K562 (cell line): ENCODE data around the gene TIGD7. TPM values are rescaled to one million over a fixed set of nuclear protein-coding genes. Genes with fewer than 3 reads are reported as not detected.

Experiments
- AFF1 ChIP-seq, 2 experiments: fragments of 450-650 bp; IDR thresholded peaks; 2 replicates each; pipeline ENCODE4 v1.6.1; 2018; ENCODE audit warnings: mild to moderate bottlenecking in 2 of 2, low read depth in 1 of 2; ENCODE audit not compliant: partially characterized antibody in 2 of 2
- ARHGAP35 ChIP-seq: fragments of 450-650 bp; IDR thresholded peaks from 2 replicates; pipeline ENCODE4 v1.6.1; 2018; ENCODE audit not compliant: partially characterized antibody
- C11orf30 ChIP-seq: fragments of 450-650 bp; IDR thresholded peaks from 2 replicates; pipeline ENCODE4 v1.6.1; 2016; ENCODE audit warnings: low read depth, mild to moderate bottlenecking
- CREM ChIP-seq: IDR thresholded peaks from 2 replicates; pipeline ENCODE4 v1.6.1; 2014; ENCODE audit warnings: antibody characterized with exemption, low read depth
- E2F6 ChIP-seq, 2 experiments: IDR thresholded peaks; 2 replicates each; pipeline ENCODE4 v1.6.1; 2011; ENCODE audit warnings: borderline replicate concordance in 1 of 2, control low read depth in 1 of 2, low read depth in 1 of 2, low read length in 1 of 2, mild to moderate bottlenecking in 1 of 2, mixed read lengths in 1 of 2, moderate library complexity in 1 of 2; ENCODE audit not compliant: insufficient read depth in 1 of 2, insufficient read length in 1 of 2, poor library complexity in 1 of 2, severe bottlenecking in 1 of 2; ENCODE audit errors: extremely low read depth in 1 of 2
- ESRRB ChIP-seq: fragments of 250-450 bp; sonication (Bioruptor Pico); IDR thresholded peaks from 2 replicates; pipeline ENCODE4 v1.5.0; 2020; ENCODE audit warnings: mild to moderate bottlenecking, moderate library complexity, borderline replicate concordance
- HDAC8 ChIP-seq: fragments of 450-650 bp; IDR thresholded peaks from 2 replicates; pipeline ENCODE4 v1.6.1; 2016; ENCODE audit warnings: mild to moderate bottlenecking, missing genetic modification characterization, moderate library complexity, missing compliant biosample characterization
- NR3C1 ChIP-seq: sonication (generic); formaldehyde crosslinking; IDR thresholded peaks from 2 replicates; pipeline ENCODE4 v1.8.1; 2022; ENCODE audit warnings: missing genetic modification reagents
- NRF1 ChIP-seq, 2 experiments: fragments of 450-650 bp; IDR thresholded peaks in 1 of 2; conservative IDR thresholded peaks in 1 of 2; 2 replicates each; pipeline ENCODE4 v1.6.1; 2014; ENCODE audit warnings: mild to moderate bottlenecking in 2 of 2
- PRPF4 ChIP-seq: fragments of 200-400 bp; formaldehyde crosslinking; IDR thresholded peaks from one replicate; pipeline ENCODE4 v1.6.1; 2017; ENCODE audit warnings: low read length, low read depth, mild to moderate bottlenecking; ENCODE audit not compliant: insufficient read depth, poor library complexity, severe bottlenecking
- SOX6 ChIP-seq: fragments of 450-650 bp; IDR thresholded peaks from 2 replicates; pipeline ENCODE4 v1.6.1; 2014; ENCODE audit warnings: mild to moderate bottlenecking
- SRSF3 ChIP-seq: fragments of 200-400 bp; formaldehyde crosslinking; IDR thresholded peaks from 2 replicates; pipeline ENCODE4 v1.6.1; 2016; ENCODE audit warnings: mild to moderate bottlenecking, low read length, moderate library complexity; ENCODE audit not compliant: insufficient read depth
- TBP ChIP-seq: optimal IDR thresholded peaks from 2 replicates; pipeline ENCODE3; 2011; ENCODE audit warnings: low read depth, low read length, improper control_type of control experiment
- ZBTB9 ChIP-seq: fragments of 450-650 bp; formaldehyde crosslinking; IDR thresholded peaks from 2 replicates; pipeline ENCODE4 v1.4.0; 2020; ENCODE audit warnings: mild to moderate bottlenecking, moderate library complexity
- ZEB2 ChIP-seq: fragments of 450-650 bp; IDR thresholded peaks from 2 replicates; pipeline ENCODE4 v1.6.1; 2016
- ZNF436 ChIP-seq: fragments of 250-450, 450-650 bp; sonication (Bioruptor Pico); formaldehyde crosslinking; IDR thresholded peaks from 2 replicates; pipeline ENCODE4 v1.7.0; 2020; ENCODE audit warnings: mild to moderate bottlenecking
- ZNF584 ChIP-seq: fragments of 200-800 bp; sonication (Bioruptor generic); IDR thresholded peaks from 2 replicates; pipeline ENCODE4 v1.6.1; 2016; ENCODE audit warnings: low read depth, mild to moderate bottlenecking, missing genetic modification characterization, missing compliant biosample characterization
- ZSCAN32 ChIP-seq: fragments of 450-650 bp; formaldehyde crosslinking; IDR thresholded peaks from 2 replicates; pipeline ENCODE4 v1.4.0; 2020; ENCODE audit warnings: mild to moderate bottlenecking, moderate library complexity
- polyA plus RNA-seq, 8 experiments: library from polyadenylated mRNA; depleted of rRNA in 4 of 8; stranded (reverse) in 5 of 8; unstranded in 3 of 8; fragments of >200 nt; fragmentation: Nextera tagmentation in 2 of 8; fragmentation: Illumina TruSeq in 1 of 8; extraction: Ambion mirVana in 2 of 8; extraction: Trizol in 1 of 8; gene quantifications; 2 replicates each; pipeline versions ENCODE4 v1.2.1 to v1.2.3, GENCODE V29; 2011 to 2014; ENCODE audit warnings: inconsistent platforms in 1 of 8, missing spikeins in 1 of 8
- total RNA-seq, 7 experiments: library from RNA; depleted of rRNA in 6 of 7; stranded (reverse); fragments of >200 nt in 6 of 7; fragmentation: Illumina TruSeq in 2 of 7; extraction: Trizol in 2 of 7; gene quantifications; 2 replicates each; pipeline versions ENCODE4 v1.2.1 to v1.2.3, GENCODE V29; 2011 to 2021; ENCODE audit warnings: low replicate concordance in 1 of 7
- TF ChIP-seq, protein P1 (sequence below): sonication (generic); formaldehyde crosslinking; IDR thresholded peaks from 2 replicates; pipeline ENCODE4 v1.8.1; 2023; ENCODE audit warnings: mild to moderate bottlenecking, missing genetic modification reagents

The TIGD7 gene
- total and polyA plus RNA-seq, 9 of the 15 experiments (the other 6 are each of a cell fraction or from before 2014, with no cell fraction given) = 0.84 to 10.7 (median 6.7) TPM

GRCh38 chr16:3264137-3265036 is 40.8 kb downstream of the TIGD7 start (continued):
- TF ChIP-seq AFF1 (IDR thresholded peaks at IDR 0.05; ENCODE audit: low read depth in 1 of 2, partially characterized antibody in 2 of 2) = peak in 1 of 2 experiments; percentile 91
- peak; percentile 28 for TF ChIP-seq TBP
- TF ChIP-seq ZBTB9 = no peak
- TF ChIP-seq ARHGAP35 = no peak
- no peak; the same call in 1 of the 2 replicates for TF ChIP-seq ZEB2
- TF ChIP-seq NRF1 (conservative IDR thresholded peaks at IDR 0.05 in 1 of 2, IDR thresholded peaks at IDR 0.05 in 1 of 2) = peak; percentile 95 to 96
- peak; percentile 32 for TF ChIP-seq CREM
- TF ChIP-seq ZSCAN32 (CRISPR knock-in tag) = no peak
- peak; percentile 95 for TF ChIP-seq NR3C1 (CRISPR knock-in tag)
- peak; percentile 41 for TF ChIP-seq C11orf30
- no peak for TF ChIP-seq ESRRB (CRISPR knock-in tag)
- TF ChIP-seq E2F6 (IDR thresholded peaks at IDR 0.05; ENCODE audit: borderline replicate concordance in 1 of 2, extremely low read depth in 1 of 2, insufficient read depth in 1 of 2, insufficient read length in 1 of 2, low read depth in 1 of 2, low read length in 1 of 2, poor library complexity in 1 of 2, severe bottlenecking in 1 of 2) = peak; percentile 94 to 97
- no peak for TF ChIP-seq SRSF3
- TF ChIP-seq PRPF4 = no peak
- TF ChIP-seq, protein P1, sequence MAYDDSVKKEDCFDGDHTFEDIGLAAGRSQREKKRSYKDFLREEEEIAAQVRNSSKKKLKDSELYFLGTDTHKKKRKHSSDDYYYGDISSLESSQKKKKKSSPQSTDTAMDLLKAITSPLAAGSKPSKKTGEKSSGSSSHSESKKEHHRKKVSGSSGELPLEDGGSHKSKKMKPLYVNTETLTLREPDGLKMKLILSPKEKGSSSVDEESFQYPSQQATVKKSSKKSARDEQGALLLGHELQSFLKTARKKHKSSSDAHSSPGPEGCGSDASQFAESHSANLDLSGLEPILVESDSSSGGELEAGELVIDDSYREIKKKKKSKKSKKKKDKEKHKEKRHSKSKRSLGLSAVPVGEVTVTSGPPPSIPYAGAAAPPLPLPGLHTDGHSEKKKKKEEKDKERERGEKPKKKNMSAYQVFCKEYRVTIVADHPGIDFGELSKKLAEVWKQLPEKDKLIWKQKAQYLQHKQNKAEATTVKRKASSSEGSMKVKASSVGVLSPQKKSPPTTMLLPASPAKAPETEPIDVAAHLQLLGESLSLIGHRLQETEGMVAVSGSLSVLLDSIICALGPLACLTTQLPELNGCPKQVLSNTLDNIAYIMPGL = peak; percentile 88; the same call in 1 of the 2 replicates
- peak; percentile 53; the same call in 1 of the 2 replicates for TF ChIP-seq HDAC8 (tag)
- no peak for TF ChIP-seq ZNF584 (CRISPR knock-in tag)
- TF ChIP-seq ZNF436 = no peak
- peak; percentile 44 for TF ChIP-seq SOX6
